WTC11 (cell line): Measurements from ENCODE around the gene ARHGAP15. TPM values are rescaled to one million over a fixed set of nuclear protein-coding genes. Genes with fewer than 3 reads are reported as not detected.

Source experiments
- ATAC-seq: fragments of 200-7000 bp; cut with Tn5 transposase; 2 replicates; pipeline ENCODE4 v1.10.0; 2021; ENCODE audit warnings: mild to moderate bottlenecking, moderate library complexity
- CTCF ChIA-PET: fragments of 300-600 bp; sonication (Branson Sonifier 250); formaldehyde crosslinking; loops from one replicate; lab custom pipeline; 2021; ENCODE audit warnings: antibody characterized with exemption; lab: Charles Lee
- POLR2A ChIA-PET: fragments of 350-600 bp; sonication (Branson Sonifier 250); formaldehyde crosslinking; loops from one replicate; lab custom pipeline; 2021; ENCODE audit warnings: antibody characterized with exemption; lab: Charles Lee
- DNase-seq: peaks from one replicate; pipeline ENCODE4 v3.0.0; 2021; ENCODE audit warnings: low spot score
- H3K27ac Mint-ChIP-seq: 2 replicates; pipeline ENCODE4 v1.8.0; 2021; ENCODE audit warnings: mixed read lengths
- H3K27me3 Mint-ChIP-seq: 2 replicates; pipeline ENCODE4 v1.8.0; 2021; ENCODE audit warnings: low read depth, mild to moderate bottlenecking, moderate library complexity, mixed read lengths
- H3K36me3 Mint-ChIP-seq: 2 replicates; pipeline ENCODE4 v1.8.0; 2021; ENCODE audit warnings: mixed read lengths
- H3K4me1 Mint-ChIP-seq: 2 replicates; pipeline ENCODE4 v1.8.0; 2022; ENCODE audit warnings: mixed read lengths
- H3K4me3 Mint-ChIP-seq: 2 replicates; pipeline ENCODE4 v1.8.0; 2021; ENCODE audit warnings: mild to moderate bottlenecking, moderate library complexity, mixed read lengths
- H3K9me3 Mint-ChIP-seq: 2 replicates; pipeline ENCODE4 v1.8.0; 2021; ENCODE audit warnings: mixed read lengths
- FOXP1 ChIP-seq: sonication (generic); formaldehyde crosslinking; IDR thresholded peaks from 2 replicates; pipeline ENCODE4 v1.8.0; 2022; ENCODE audit warnings: missing genetic modification reagents, mild to moderate bottlenecking, moderate library complexity, borderline replicate concordance
- GRHL2 ChIP-seq: fragments of 250-450 bp; sonication (Bioruptor Pico); IDR thresholded peaks from 2 replicates; pipeline ENCODE4 v1.8.0; 2022; ENCODE audit warnings: mild to moderate bottlenecking, moderate library complexity; ENCODE audit not compliant: insufficient replicate concordance, severe bottlenecking
- JAZF1 ChIP-seq: fragments of 250-450 bp; sonication (Bioruptor Pico); IDR thresholded peaks from 2 replicates; pipeline ENCODE4 v1.9.0; 2021; ENCODE audit warnings: moderate library complexity, mild to moderate bottlenecking, inconsistent platforms
- JUN ChIP-seq: sonication (generic); formaldehyde crosslinking; IDR thresholded peaks from 2 replicates; pipeline ENCODE4 v1.8.0; 2023; ENCODE audit warnings: mild to moderate bottlenecking, missing genetic modification reagents
- NFE2L1 ChIP-seq: sonication (generic); formaldehyde crosslinking; IDR thresholded peaks from 2 replicates; pipeline ENCODE4 v1.8.1; 2023; ENCODE audit warnings: missing genetic modification reagents
- OVOL2 ChIP-seq: fragments of 250-450 bp; sonication (Bioruptor Pico); IDR thresholded peaks from 2 replicates; pipeline ENCODE4 v1.9.0; 2021; ENCODE audit warnings: mild to moderate bottlenecking, borderline replicate concordance
- TEAD1 ChIP-seq: sonication (generic); formaldehyde crosslinking; IDR thresholded peaks from 2 replicates; pipeline ENCODE4 v1.8.0; 2022; ENCODE audit warnings: mild to moderate bottlenecking, missing genetic modification reagents
- ZNF263 ChIP-seq: sonication (generic); formaldehyde crosslinking; IDR thresholded peaks from 2 replicates; pipeline ENCODE4 v1.8.1; 2022; ENCODE audit warnings: low read depth, mild to moderate bottlenecking, moderate library complexity, missing genetic modification reagents
- ZNF671 ChIP-seq: fragments of 250-450 bp; sonication (Bioruptor Pico); IDR thresholded peaks from 2 replicates; pipeline ENCODE4 v1.8.0; 2021; ENCODE audit warnings: mild to moderate bottlenecking
- total RNA-seq: library from RNA; stranded (reverse); gene quantifications from 3 replicates; pipeline ENCODE4 v1.2.3, GENCODE V29; 2021
- TF ChIP-seq, protein P1 (sequence below): sonication (generic); formaldehyde crosslinking; IDR thresholded peaks from 2 replicates; pipeline ENCODE4 v1.8.0; 2022; ENCODE audit warnings: missing genetic modification reagents
- TF ChIP-seq, protein P2 (sequence below): sonication (generic); formaldehyde crosslinking; IDR thresholded peaks from 2 replicates; pipeline ENCODE4 v1.8.1; 2023; ENCODE audit warnings: mild to moderate bottlenecking, moderate library complexity, missing genetic modification reagents
- TF ChIP-seq, protein P3 (sequence below): sonication (generic); formaldehyde crosslinking; IDR thresholded peaks from 2 replicates; pipeline ENCODE4 v1.8.0; 2022; ENCODE audit warnings: mild to moderate bottlenecking, missing genetic modification reagents
- TF ChIP-seq, protein P4 (sequence below): sonication (generic); formaldehyde crosslinking; IDR thresholded peaks from 2 replicates; pipeline ENCODE4 v1.8.0; 2023; ENCODE audit warnings: mild to moderate bottlenecking, missing genetic modification reagents
- TF ChIP-seq, protein P5 (sequence below): sonication (generic); formaldehyde crosslinking; IDR thresholded peaks from 2 replicates; pipeline ENCODE4 v1.8.1; 2023; ENCODE audit warnings: mild to moderate bottlenecking, missing genetic modification reagents
- TF ChIP-seq, protein P6 (sequence below): fragments of 250-450 bp; sonication (Bioruptor Pico); IDR thresholded peaks from 2 replicates; pipeline ENCODE4 v1.9.0; 2021; ENCODE audit warnings: moderate library complexity, mild to moderate bottlenecking, inconsistent platforms, borderline replicate concordance
- TF ChIP-seq, protein P7 (sequence below): sonication (generic); formaldehyde crosslinking; conservative IDR thresholded peaks from 2 replicates; pipeline ENCODE4 v1.8.1; 2022; ENCODE audit warnings: mild to moderate bottlenecking, missing genetic modification reagents

ARHGAP15 gene
- total RNA-seq, 1 experiment from 2014 or later: 0.28 TPM

DNA sequence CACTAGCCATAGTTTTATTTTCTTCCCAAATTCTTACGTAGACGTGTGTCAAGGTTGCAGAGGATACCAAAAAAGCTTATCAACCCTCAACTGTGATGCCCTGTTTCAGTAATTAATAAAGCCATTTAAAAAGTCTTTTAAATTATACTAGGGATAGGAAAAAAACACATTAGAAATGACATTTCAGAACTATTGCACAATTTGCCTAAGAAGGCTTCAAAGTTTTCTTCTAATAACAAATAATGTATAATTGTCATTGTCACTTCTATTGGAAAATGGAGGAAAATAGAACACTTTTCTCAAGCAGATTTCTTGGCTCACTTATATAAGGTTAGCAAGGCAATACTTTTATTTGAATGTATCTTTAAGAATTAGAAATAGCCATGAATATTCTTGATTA is 253.8 kb downstream of the ARHGAP15 start (continued):
- TF ChIP-seq, protein P1, sequence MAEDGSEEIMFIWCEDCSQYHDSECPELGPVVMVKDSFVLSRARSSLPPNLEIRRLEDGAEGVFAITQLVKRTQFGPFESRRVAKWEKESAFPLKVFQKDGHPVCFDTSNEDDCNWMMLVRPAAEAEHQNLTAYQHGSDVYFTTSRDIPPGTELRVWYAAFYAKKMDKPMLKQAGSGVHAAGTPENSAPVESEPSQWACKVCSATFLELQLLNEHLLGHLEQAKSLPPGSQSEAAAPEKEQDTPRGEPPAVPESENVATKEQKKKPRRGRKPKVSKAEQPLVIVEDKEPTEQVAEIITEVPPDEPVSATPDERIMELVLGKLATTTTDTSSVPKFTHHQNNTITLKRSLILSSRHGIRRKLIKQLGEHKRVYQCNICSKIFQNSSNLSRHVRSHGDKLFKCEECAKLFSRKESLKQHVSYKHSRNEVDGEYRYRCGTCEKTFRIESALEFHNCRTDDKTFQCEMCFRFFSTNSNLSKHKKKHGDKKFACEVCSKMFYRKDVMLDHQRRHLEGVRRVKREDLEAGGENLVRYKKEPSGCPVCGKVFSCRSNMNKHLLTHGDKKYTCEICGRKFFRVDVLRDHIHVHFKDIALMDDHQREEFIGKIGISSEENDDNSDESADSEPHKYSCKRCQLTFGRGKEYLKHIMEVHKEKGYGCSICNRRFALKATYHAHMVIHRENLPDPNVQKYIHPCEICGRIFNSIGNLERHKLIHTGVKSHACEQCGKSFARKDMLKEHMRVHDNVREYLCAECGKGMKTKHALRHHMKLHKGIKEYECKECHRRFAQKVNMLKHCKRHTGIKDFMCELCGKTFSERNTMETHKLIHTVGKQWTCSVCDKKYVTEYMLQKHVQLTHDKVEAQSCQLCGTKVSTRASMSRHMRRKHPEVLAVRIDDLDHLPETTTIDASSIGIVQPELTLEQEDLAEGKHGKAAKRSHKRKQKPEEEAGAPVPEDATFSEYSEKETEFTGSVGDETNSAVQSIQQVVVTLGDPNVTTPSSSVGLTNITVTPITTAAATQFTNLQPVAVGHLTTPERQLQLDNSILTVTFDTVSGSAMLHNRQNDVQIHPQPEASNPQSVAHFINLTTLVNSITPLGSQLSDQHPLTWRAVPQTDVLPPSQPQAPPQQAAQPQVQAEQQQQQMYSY (CRISPR knock-in tag): no peak

DNA sequence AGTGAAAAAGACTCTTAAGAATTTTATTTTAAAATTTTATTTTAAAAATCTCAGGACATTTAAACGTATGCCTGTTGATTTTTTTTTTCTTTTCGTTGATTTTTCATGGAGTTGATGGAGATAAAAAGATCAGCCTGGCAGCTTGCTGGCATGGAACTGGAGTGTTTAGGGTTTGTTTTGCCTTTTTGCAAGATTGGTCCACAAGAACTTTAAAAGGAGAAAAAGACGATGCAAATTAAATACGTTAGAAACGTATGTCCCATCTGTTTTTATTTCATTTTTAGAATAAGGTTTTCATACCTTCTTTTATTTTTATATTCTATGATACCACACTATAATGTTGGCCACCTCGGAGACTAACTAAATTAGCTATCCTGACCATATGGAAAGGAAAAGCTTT is 254.9 kb downstream of the ARHGAP15 start:
- Mint-ChIP-seq H3K27ac (no peak overlapping the region), H3K9me3 (no peaks in the 10 kb centered on the region), H3K4me3 (no peak overlapping the region), H3K4me1 (peaks cover under 1% of the 10 kb centered on the region), H3K36me3 (no peaks in the 10 kb centered on the region), H3K27me3 (no peaks in the 10 kb centered on the region)
- ChIA-PET POLR2A (no interaction called here), CTCF (no interaction called here)
- DNase-seq (no peak), ATAC-seq (no peak)
- no peak for TF ChIP-seq FOXP1 (CRISPR knock-in tag)
- TF ChIP-seq, protein P2, sequence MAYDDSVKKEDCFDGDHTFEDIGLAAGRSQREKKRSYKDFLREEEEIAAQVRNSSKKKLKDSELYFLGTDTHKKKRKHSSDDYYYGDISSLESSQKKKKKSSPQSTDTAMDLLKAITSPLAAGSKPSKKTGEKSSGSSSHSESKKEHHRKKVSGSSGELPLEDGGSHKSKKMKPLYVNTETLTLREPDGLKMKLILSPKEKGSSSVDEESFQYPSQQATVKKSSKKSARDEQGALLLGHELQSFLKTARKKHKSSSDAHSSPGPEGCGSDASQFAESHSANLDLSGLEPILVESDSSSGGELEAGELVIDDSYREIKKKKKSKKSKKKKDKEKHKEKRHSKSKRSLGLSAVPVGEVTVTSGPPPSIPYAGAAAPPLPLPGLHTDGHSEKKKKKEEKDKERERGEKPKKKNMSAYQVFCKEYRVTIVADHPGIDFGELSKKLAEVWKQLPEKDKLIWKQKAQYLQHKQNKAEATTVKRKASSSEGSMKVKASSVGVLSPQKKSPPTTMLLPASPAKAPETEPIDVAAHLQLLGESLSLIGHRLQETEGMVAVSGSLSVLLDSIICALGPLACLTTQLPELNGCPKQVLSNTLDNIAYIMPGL (CRISPR knock-in tag): no peak
- no peak for TF ChIP-seq JAZF1 (CRISPR knock-in tag)
- TF ChIP-seq, protein P3, sequence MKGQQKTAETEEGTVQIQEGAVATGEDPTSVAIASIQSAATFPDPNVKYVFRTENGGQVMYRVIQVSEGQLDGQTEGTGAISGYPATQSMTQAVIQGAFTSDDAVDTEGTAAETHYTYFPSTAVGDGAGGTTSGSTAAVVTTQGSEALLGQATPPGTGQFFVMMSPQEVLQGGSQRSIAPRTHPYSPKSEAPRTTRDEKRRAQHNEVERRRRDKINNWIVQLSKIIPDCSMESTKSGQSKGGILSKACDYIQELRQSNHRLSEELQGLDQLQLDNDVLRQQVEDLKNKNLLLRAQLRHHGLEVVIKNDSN (CRISPR knock-in tag): no peak
- TF ChIP-seq OVOL2 (CRISPR knock-in tag): no peak
- TF ChIP-seq JUN (CRISPR knock-in tag): no peak

DNA sequence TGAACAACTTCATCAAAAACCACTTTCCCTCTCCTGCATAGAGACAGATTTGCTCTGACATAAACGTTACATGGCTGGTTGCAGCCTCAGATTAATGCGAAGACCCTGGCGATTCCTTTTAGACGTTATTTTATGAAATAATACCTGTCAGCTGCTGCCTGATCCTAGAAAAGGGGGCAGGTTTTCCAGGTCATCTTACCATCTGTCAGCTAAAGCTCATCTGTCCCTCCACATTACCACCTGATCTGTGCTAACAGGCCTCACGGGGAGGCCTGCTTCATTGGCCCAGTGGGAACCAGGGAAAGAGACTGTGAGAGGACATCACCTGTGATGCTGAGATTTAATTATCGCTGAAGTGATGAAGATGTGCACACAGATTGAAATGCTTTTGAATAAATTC is 261.0 kb downstream of the ARHGAP15 start:
- CTCF ChIA-PET: no interaction called here

More for the DNA sequence above, 261.0 kb downstream of the ARHGAP15 start:
- Mint-ChIP-seq H3K36me3 (no peaks in the 10 kb centered on the region), H3K4me1 (peaks cover 16% of the 10 kb centered on the region), H3K9me3 (no peaks in the 10 kb centered on the region), H3K4me3 (no peak overlapping the region), H3K27ac (peak overlapping the region; percentile 72; the same call in 1 of the 2 replicates), H3K27me3 (no peaks in the 10 kb centered on the region)
- POLR2A ChIA-PET: no interaction called here
- DNase-seq: no peak
- ATAC-seq: peak; percentile 44
- TF ChIP-seq TEAD1 (CRISPR knock-in tag): no peak
- TF ChIP-seq GRHL2 (CRISPR knock-in tag): no peak
- TF ChIP-seq ZNF263 (CRISPR knock-in tag): no peak
- TF ChIP-seq, protein P4, sequence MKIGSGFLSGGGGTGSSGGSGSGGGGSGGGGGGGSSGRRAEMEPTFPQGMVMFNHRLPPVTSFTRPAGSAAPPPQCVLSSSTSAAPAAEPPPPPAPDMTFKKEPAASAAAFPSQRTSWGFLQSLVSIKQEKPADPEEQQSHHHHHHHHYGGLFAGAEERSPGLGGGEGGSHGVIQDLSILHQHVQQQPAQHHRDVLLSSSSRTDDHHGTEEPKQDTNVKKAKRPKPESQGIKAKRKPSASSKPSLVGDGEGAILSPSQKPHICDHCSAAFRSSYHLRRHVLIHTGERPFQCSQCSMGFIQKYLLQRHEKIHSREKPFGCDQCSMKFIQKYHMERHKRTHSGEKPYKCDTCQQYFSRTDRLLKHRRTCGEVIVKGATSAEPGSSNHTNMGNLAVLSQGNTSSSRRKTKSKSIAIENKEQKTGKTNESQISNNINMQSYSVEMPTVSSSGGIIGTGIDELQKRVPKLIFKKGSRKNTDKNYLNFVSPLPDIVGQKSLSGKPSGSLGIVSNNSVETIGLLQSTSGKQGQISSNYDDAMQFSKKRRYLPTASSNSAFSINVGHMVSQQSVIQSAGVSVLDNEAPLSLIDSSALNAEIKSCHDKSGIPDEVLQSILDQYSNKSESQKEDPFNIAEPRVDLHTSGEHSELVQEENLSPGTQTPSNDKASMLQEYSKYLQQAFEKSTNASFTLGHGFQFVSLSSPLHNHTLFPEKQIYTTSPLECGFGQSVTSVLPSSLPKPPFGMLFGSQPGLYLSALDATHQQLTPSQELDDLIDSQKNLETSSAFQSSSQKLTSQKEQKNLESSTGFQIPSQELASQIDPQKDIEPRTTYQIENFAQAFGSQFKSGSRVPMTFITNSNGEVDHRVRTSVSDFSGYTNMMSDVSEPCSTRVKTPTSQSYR (CRISPR knock-in tag): no peak
- TF ChIP-seq, protein P5, sequence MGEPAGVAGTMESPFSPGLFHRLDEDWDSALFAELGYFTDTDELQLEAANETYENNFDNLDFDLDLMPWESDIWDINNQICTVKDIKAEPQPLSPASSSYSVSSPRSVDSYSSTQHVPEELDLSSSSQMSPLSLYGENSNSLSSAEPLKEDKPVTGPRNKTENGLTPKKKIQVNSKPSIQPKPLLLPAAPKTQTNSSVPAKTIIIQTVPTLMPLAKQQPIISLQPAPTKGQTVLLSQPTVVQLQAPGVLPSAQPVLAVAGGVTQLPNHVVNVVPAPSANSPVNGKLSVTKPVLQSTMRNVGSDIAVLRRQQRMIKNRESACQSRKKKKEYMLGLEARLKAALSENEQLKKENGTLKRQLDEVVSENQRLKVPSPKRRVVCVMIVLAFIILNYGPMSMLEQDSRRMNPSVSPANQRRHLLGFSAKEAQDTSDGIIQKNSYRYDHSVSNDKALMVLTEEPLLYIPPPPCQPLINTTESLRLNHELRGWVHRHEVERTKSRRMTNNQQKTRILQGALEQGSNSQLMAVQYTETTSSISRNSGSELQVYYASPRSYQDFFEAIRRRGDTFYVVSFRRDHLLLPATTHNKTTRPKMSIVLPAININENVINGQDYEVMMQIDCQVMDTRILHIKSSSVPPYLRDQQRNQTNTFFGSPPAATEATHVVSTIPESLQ (CRISPR knock-in tag): no peak
- no peak for TF ChIP-seq ZNF671 (CRISPR knock-in tag)
- TF ChIP-seq, protein P6, sequence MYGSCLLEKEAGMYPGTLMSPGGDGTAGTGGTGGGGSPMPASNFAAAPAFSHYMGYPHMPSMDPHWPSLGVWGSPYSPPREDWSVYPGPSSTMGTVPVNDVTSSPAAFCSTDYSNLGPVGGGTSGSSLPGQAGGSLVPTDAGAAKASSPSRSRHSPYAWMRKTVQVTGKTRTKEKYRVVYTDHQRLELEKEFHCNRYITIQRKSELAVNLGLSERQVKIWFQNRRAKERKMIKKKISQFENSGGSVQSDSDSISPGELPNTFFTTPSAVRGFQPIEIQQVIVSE (CRISPR knock-in tag): no peak
- TF ChIP-seq, protein P7, sequence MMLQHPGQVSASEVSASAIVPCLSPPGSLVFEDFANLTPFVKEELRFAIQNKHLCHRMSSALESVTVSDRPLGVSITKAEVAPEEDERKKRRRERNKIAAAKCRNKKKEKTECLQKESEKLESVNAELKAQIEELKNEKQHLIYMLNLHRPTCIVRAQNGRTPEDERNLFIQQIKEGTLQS: no peak
- TF ChIP-seq NFE2L1 (CRISPR knock-in tag): no peak
